Fibroblast of lung (primary cell): ENCODE measurements around the gene ABCA4. TPM values are rescaled to one million over a fixed set of nuclear protein-coding genes. Genes with fewer than 3 reads are reported as not detected.

Source experiments
- DNase-seq, 2 donors: peaks; one replicate each; pipeline versions ENCODE4 v3.0.0 to v3.0.0-alpha.2; 2010; ENCODE audit warnings: low read depth in 2 of 2
- H2AFZ ChIP-seq: 2 replicates; pipeline ENCODE4 v1.5.1; 2012; ENCODE audit warnings: low read length, control low read depth, inconsistent platforms
- H3K27ac ChIP-seq: 2 replicates; pipeline ENCODE4 v1.5.1; 2011; ENCODE audit warnings: low read length, control low read depth; ENCODE audit not compliant: insufficient read depth
- H3K27me3 ChIP-seq: 2 replicates; pipeline ENCODE4 v1.5.1; 2011; ENCODE audit warnings: mild to moderate bottlenecking, low read length; ENCODE audit not compliant: control insufficient read depth, insufficient read depth
- H3K36me3 ChIP-seq: 2 replicates; pipeline ENCODE4 v1.5.1; 2011; ENCODE audit warnings: low read length; ENCODE audit not compliant: control insufficient read depth, insufficient read depth
- H3K4me1 ChIP-seq: 2 replicates; pipeline ENCODE4 v1.5.1; 2011; ENCODE audit warnings: low read length; ENCODE audit not compliant: control insufficient read depth, insufficient read depth; ENCODE audit errors: extremely low read depth
- H3K4me2 ChIP-seq: 2 replicates; pipeline ENCODE4 v1.5.1; 2011; ENCODE audit warnings: low read length, control low read depth; ENCODE audit not compliant: insufficient read depth; ENCODE audit errors: extremely low read depth
- H3K4me3 ChIP-seq, 4 experiments: fragments of 200-600 bp in 1 of 4; sonication (generic) in 1 of 4; replicated peaks in 1 of 4; 2 replicates each; pipeline ENCODE4 v1.5.1; 2011 to 2016; ENCODE audit warnings: low read length in 4 of 4, low read depth in 3 of 4, mild to moderate bottlenecking in 3 of 4, control low read depth in 2 of 4, inconsistent platforms in 1 of 4, mixed read lengths in 1 of 4; ENCODE audit not compliant: insufficient read depth in 1 of 4; ENCODE audit errors: control extremely low read depth in 1 of 4
- H3K79me2 ChIP-seq: 2 replicates; pipeline ENCODE4 v1.5.1; 2012; ENCODE audit warnings: mild to moderate bottlenecking, low read length, inconsistent platforms; ENCODE audit not compliant: control insufficient read depth, insufficient read depth
- H3K9ac ChIP-seq: 2 replicates; pipeline ENCODE4 v1.5.1; 2011; ENCODE audit warnings: mild to moderate bottlenecking, low read length, control low read depth; ENCODE audit not compliant: insufficient read depth
- H3K9me3 ChIP-seq: 2 replicates; pipeline ENCODE4 v1.5.1; 2012; ENCODE audit warnings: low read depth, low read length; ENCODE audit not compliant: control insufficient read depth, insufficient read depth
- H4K20me1 ChIP-seq: 2 replicates; pipeline ENCODE4 v1.5.1; 2011; ENCODE audit warnings: low read length; ENCODE audit not compliant: control insufficient read depth, insufficient read depth; ENCODE audit errors: extremely low read depth
- EZH2 ChIP-seq: IDR thresholded peaks from 2 replicates; pipeline ENCODE4 v1.5.1; 2012; ENCODE audit warnings: low read length, control low read depth, mild to moderate bottlenecking; ENCODE audit errors: missing control alignments
- polyA plus RNA-seq, 2 donors: library from polyadenylated mRNA; depleted of rRNA in 1 of 2; stranded (reverse) in 1 of 2; unstranded in 1 of 2; fragments of >200 nt; gene quantifications; 2 replicates each; pipeline ENCODE4 v1.2.1, GENCODE V29; 2011 to 2012; ENCODE audit warnings: missing spikeins in 1 of 2
- total RNA-seq: library from RNA; depleted of rRNA; stranded (reverse); fragments of >200 nt; gene quantifications from 2 replicates; pipeline ENCODE4 v1.2.1, GENCODE V29; 2014
- TF ChIP-seq, protein P1 (sequence below), 2 donors: IDR thresholded peaks in 1 of 2; conservative IDR thresholded peaks in 1 of 2; 1 replicate in 1 of 2; 2 replicates in 1 of 2; pipeline ENCODE4 v1.5.1; 2011 to 2012; ENCODE audit warnings: low read length in 2 of 2, control low read depth in 1 of 2, inconsistent platforms in 1 of 2, low read depth in 1 of 2, mild to moderate bottlenecking in 1 of 2

The ABCA4 gene
- total and polyA plus RNA-seq, 2 donors (not counting 1 experiment from before 2014, with no cell fraction given): 0.07 to 0.33 TPM

DNA sequence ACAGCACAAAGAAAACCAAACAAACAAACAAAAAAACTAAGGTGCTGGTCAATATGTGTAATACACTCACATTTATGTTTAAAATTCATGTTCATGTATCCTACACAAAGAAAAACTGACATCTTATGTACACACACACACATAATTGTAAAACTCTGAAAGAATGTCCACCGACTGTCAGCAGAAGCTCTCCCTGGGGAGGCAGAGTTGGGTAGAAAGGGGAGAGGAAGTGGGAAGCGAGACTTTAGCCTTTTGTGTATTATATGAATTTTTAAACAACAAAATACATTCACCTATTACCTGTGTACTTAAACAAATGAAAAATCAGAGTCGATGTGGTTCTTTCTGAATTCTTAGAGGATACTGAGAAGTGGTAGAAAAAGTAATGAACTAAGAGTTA, 88.3 kb downstream of the ABCA4 start:
- no peak for DNase-seq

DNA sequence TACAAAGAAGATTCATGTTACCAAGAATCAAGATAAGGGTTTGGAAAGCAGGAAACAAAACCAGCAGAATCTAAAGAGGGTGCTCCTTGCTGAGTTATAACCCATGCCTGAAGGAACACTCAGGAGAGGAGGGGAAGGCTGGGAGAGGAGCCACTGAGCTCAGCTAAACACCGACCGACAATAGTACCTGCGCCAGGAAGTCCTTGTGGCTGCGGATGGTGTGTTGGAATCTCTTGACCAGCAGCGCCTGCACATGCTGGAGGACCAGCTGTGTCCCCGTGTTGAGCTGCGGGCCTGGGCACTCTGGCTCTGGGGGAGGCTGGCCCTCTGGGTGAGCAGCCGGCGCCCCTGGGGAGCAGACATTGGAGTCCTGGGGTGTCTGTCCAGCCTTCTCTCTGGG, 89.4 kb downstream of the ABCA4 start:
- Histone ChIP-seq H3K36me3 (no peaks in the 10 kb centered on the region), H3K9ac (no peak overlapping the region), H3K4me1 (no peaks in the 10 kb centered on the region), H3K27me3 (peaks cover 3% of the 10 kb centered on the region), H4K20me1 (no peaks in the 10 kb centered on the region), H3K4me3 (no peak overlapping the region), H3K79me2 (no peaks in the 10 kb centered on the region), H3K27ac (no peak overlapping the region), H3K9me3 (no peaks in the 10 kb centered on the region), H2AFZ (no peak overlapping the region), H3K4me2 (no peak overlapping the region)
- no peak for DNase-seq
- TF ChIP-seq, protein P1, sequence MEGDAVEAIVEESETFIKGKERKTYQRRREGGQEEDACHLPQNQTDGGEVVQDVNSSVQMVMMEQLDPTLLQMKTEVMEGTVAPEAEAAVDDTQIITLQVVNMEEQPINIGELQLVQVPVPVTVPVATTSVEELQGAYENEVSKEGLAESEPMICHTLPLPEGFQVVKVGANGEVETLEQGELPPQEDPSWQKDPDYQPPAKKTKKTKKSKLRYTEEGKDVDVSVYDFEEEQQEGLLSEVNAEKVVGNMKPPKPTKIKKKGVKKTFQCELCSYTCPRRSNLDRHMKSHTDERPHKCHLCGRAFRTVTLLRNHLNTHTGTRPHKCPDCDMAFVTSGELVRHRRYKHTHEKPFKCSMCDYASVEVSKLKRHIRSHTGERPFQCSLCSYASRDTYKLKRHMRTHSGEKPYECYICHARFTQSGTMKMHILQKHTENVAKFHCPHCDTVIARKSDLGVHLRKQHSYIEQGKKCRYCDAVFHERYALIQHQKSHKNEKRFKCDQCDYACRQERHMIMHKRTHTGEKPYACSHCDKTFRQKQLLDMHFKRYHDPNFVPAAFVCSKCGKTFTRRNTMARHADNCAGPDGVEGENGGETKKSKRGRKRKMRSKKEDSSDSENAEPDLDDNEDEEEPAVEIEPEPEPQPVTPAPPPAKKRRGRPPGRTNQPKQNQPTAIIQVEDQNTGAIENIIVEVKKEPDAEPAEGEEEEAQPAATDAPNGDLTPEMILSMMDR (conservative IDR thresholded peaks at IDR 0.05 in 1 of 2, IDR thresholded peaks at IDR 0.05 in 1 of 2; ENCODE audit: low read depth in 1 of 2, low read length in 2 of 2): no peak
- no peak for TF ChIP-seq EZH2

More for the DNA sequence above, 88.3 kb downstream of the ABCA4 start:
- H3K9ac ChIP-seq: no peak overlapping the region
- TF ChIP-seq EZH2: no peak
- TF ChIP-seq, protein P1 (conservative IDR thresholded peaks at IDR 0.05 in 1 of 2, IDR thresholded peaks at IDR 0.05 in 1 of 2; ENCODE audit: low read depth in 1 of 2, low read length in 2 of 2): no peak
- H3K36me3 ChIP-seq: no peaks in the 10 kb centered on the region
- H3K4me3 ChIP-seq: no peak overlapping the region
- no peak overlapping the region for H3K4me2 ChIP-seq
- H3K4me1 ChIP-seq: peaks cover 2% of the 10 kb centered on the region
- no peaks in the 10 kb centered on the region for H3K79me2 ChIP-seq
- H3K27ac ChIP-seq: no peak overlapping the region
- H3K27me3 ChIP-seq: peaks cover 5% of the 10 kb centered on the region
- no peak overlapping the region for H2AFZ ChIP-seq
- no peaks in the 10 kb centered on the region for H3K9me3 ChIP-seq
- H4K20me1 ChIP-seq: no peaks in the 10 kb centered on the region

DNA sequence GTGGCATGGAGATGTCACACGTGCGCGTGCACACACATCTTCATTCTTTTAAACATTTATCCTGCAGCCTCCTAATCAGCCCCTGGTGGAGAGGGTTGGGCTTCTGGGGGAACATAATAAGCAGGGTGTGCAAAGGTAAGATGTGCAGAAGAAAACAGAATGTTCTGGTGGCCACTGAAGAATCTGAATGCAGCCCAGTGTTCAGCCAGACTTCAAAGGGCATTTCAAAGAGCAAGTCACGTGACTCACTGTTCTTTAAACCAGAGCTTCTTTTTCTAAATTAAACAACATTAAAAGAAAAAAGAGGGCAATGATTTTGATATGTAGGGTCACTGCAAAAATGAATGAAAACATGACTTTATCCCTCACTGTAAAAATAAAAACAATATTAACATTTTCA, 89.8 kb downstream of the ABCA4 start:
- Histone ChIP-seq H3K27me3 (peaks cover 3% of the 10 kb centered on the region), H3K4me2 (no peak overlapping the region), H4K20me1 (no peaks in the 10 kb centered on the region), H3K36me3 (no peaks in the 10 kb centered on the region), H3K27ac (no peak overlapping the region), H3K4me1 (no peaks in the 10 kb centered on the region), H2AFZ (no peak overlapping the region), H3K9me3 (no peaks in the 10 kb centered on the region), H3K4me3 (no peak overlapping the region), H3K79me2 (no peaks in the 10 kb centered on the region), H3K9ac (no peak overlapping the region)
- TF ChIP-seq, protein P1 (conservative IDR thresholded peaks at IDR 0.05 in 1 of 2, IDR thresholded peaks at IDR 0.05 in 1 of 2; ENCODE audit: low read depth in 1 of 2, low read length in 2 of 2): no peak
- TF ChIP-seq EZH2: no peak
- DNase-seq: no peak
